Right hindlimb (tissue), 1 donor: ENCODE data around the gene CROT.
A peak's percentile ranks its signal among the peaks of the same experiment; 100 is the strongest.

Source experiments
- DNase-seq: peaks from one replicate; pipeline ENCODE4 v3.0.0-alpha.2; 2018

Gene CROT

DNA sequence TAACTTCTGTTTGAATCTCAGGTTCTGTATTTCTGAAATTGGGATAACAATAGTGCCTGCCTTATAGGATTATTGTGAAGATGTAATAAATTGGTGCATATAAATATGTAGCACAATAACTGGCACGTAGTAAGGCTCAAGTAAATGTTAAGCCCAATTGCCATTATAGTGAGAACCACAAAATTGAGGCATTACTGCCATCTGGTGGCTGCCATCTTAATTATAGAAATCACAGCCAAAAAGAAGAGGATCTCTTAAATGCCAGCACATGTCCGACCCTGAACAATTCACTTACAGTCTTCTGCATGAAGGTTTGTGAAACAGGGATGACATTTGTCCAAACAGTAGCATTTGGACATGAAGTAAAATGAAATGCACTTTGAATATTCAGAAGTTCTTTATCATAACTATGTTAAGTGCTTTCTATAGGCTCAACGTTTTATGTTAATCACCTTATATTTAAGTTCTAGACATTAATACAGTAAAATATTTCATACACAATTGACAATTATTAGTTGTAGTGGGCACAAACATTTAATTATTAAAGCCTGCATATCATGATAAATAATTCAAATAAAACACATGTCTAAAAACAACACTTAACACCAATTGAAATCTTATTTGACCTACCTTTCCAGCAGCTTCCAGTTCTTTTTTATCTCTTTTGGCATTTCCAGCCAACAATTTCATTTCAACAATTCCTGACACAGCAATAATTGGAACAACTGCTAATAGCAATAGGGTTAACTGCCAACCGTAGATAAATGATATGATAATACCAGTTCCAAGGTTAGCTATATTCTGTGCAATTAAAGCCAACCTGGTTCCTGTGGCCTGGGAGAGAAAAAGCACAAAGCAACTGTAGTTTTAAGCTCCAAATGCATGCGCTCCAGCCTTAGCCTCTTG, 71.5 kb downstream of the CROT start:
- DNase-seq, result peak; percentile 49

DNA sequence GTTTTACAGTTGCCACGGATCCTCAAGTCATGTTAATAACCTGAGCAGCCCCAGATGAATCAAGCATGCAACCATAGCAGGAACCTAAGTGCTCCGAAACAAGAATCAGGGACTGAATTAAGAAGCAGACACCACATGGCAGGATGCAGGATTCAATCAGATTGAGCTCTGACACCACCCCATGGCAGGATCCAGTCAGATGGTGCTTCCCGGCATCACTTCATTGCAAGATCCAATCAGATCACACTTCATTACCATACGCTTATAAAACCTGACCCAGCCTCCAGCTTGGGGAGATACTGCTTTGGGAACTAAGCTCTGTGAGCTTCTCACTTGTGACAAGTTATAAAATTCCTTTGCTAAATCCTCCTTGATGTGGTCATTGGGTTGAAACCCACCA, 74.7 kb downstream of the CROT start:
- DNase-seq, result no peak

DNA sequence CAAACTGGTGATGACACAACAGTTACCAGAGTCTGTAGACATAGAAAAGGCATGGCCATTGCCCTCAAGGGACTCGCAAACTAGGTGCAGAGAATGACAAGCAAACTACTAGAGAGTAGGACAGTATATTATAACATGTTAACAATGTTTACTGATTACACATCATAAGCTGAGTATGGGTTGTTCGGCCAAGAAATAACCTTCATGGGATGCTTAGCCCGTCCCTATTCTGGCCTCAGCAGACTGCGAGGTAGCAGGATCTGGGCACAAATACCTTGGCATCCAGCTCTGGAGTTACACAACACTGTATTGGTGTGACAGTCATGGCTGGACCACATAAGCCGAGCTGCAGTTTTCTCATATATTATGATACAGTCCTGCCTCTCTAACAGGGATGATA, 78.6 kb downstream of the CROT start:
- DNase-seq, result no peak

DNA sequence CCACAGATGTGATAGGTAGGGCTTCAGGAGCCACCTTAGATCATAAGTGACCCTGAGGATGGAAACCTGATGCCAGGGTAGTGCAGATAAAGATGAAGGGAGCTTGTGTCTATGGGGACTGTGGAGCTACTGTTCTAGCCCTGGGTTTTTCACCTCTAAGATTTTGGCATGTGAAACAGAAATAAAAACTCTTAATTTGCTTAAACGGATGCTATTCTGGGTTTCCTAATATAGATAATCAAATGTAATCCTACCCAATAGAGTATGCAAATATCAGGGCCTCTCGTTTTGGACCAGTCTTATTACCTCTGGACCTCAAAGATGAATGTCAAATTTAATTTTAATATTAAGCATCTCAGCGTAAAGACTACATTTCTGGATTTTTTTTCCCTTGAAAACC, 80.7 kb downstream of the CROT start:
- DNase-seq, result no peak

DNA sequence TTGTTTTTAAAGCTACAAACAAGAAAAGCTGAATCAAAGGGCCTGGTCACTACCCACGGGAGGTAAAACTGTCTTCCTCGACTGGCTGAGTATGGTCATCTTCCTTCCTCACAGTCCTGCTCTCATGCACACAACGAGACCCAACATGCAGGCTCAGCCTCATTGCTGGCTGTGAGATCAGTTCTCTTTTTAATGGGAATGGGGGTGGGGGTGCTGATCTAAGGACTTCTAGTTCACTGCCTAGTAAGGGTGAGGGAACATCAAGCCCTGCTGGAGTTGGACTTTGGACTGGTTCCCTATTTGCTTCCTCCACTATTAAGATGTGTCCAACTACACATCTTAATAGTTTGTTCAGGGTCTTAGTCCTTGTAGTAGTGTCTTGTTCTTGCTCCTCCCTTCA, 81.8 kb downstream of the CROT start:
- DNase-seq, result no peak

DNA sequence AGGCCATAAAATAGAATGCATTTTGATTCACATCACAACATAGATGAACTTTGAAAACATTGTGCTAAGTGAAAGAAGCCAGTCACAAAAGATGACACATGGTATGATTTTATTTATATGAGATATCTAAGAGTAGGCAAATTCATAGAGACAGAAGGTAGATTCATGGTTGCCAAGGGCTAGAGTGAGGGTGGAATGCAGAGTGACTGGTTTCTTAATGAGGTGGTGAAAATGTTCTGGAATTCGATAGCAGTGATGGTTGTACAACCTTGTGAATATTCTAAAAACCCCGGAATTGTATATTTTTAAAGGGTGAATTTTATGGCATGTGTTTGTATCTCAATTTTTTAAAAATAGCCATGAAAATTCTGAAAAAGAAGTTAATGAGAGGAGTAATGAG, 87.1 kb downstream of the CROT start:
- DNase-seq, result no peak

DNA sequence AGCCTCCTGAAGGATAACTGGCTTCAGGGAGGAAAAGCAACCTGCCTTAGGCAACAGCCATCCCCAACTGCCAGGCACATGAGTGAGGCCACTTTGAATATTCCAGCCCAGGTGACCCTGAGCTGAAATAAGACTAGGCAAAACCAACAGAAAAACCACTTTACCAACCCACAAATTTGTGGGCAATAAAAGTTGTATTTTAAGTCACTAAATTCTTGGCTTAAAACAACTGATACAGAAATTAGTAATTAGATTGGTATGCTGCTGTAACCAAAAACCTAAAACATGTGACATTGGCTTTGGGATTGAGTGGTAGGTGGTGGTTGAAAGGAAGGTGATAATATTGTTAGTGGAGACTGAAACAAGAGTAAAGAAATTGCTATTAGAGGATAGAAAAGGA, 90.1 kb downstream of the CROT start:
- no peak for DNase-seq

DNA sequence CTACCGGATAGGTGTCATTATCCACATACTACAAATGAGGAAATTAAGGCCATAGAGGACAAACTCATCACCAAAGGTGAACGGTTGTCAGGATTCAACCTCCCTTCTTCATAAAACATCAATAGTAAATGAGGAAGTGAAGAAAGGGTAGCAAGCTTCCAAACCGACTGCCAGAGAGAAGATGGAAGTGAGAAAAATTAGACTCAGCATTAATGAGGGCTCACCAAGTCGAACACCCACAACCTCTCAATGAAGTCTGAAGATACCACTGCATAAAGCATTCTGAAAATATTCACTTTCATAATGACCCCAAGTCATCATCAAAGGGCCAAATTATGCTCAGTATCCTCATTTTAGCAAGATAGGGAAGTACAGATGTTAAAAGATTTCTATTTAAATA, 100.4 kb downstream of the CROT start:
- DNase-seq, result no peak

DNA sequence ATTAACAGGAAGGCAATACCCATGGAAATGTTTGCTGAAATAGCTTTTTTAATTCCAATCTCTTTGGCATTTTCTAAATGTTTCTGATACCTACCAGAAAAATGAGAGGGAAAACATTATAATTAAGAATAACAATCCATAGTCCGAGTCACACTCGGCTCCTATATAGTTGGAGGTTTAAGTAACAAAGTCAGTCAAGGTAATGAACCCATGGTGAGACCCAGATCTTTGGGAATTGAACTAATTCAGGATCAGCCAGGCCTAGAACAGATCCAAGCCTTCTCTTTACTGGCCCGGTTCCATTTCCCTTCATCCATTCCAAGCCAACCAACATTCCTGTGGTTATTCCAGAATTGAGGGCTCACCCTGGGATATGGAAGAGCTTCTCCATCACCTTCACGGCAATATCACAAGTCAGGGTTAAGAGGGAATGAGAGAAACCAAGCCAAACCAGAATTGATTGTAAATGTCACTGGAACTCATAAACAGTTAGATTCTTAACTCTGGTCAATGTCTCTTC, 101.7 kb downstream of the CROT start:
- no peak for DNase-seq

DNA sequence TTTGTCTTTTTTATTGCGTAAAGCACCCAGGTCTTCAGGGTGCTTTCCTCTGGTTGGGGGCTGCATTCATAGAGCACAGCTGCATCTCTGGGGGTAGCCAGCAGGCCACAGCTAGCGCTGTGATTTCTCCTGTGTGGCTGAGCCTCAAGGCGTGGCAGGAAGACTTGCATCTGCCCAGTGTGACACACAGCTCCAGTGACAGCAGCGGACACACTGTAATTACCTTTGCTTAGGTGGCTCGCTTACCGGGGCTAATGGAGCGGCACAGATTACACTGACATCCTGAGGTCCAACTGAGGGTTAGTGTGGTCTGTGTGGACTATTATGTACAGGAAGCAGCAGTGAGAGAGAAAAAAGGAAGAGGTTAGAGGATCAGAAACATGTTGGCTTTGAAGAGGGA, 102.9 kb downstream of the CROT start:
- DNase-seq, result no peak
